GM12878 (cell line): Measurements from ENCODE around the gene SMAP1. TPM values are rescaled to one million over a fixed set of nuclear protein-coding genes. Genes with fewer than 3 reads are reported as not detected.

ENCODE experiments used
- ATAC-seq: fragments of 200-7000 bp; cut with Tn5 transposase; 3 replicates; pipeline ENCODE4 v1.9.1; 2020; ENCODE audit warnings: mild to moderate bottlenecking, moderate library complexity
- BruUV-seq: library from RNA; stranded (reverse); fragments of 400-500 nt; replicated peaks from 2 replicates; lab custom pipeline; 2021; lab: Mats Ljungman, UMichigan
- CTCF ChIA-PET: fragments of 300-600 bp; sonication (Branson Sonifier 250); formaldehyde crosslinking; extraction: SDS; loops from one replicate; lab custom pipeline; 2021; ENCODE audit warnings: inconsistent platforms; lab: Yijun Ruan, JAX
- POLR2A ChIA-PET: fragments of 350-600 bp; formaldehyde crosslinking; extraction: SDS; loops from one replicate; lab custom pipeline; 2021; ENCODE audit warnings: inconsistent platforms; lab: Charles Lee
- RAD21 ChIA-PET: fragments of 300-600 bp; sonication (Branson Sonifier 250); formaldehyde crosslinking; loops from one replicate; lab custom pipeline; 2023; ENCODE audit warnings: antibody characterized with exemption; ENCODE audit not compliant: unreplicated experiment; lab: Charles Lee
- SMC1A ChIA-PET: fragments of 300-600 bp; sonication (Branson Sonifier 250); formaldehyde crosslinking; loops from one replicate; lab custom pipeline; 2023; ENCODE audit not compliant: unreplicated experiment, uncharacterized antibody; lab: Charles Lee
- DNase-seq: peaks from one replicate; pipeline ENCODE4 v3.0.0-alpha.2; 2011; ENCODE audit warnings: low read depth, low spot score
- FAIRE-seq: peaks from 3 replicates; lab custom pipeline; 2011; peaks lifted over from hg19 to GRCh38; lab: Jason Lieb, UNC
- H2AFZ ChIP-seq: 2 replicates; pipeline ENCODE4 v1.6.0; 2011; ENCODE audit warnings: low read depth, low read length, control low read depth; ENCODE audit not compliant: control insufficient read depth
- H3K27ac ChIP-seq: 2 replicates; pipeline ENCODE4 v1.5.1; 2011; ENCODE audit warnings: control low read depth; ENCODE audit not compliant: control insufficient read depth, insufficient read depth
- H3K27me3 ChIP-seq, 2 experiments: replicated peaks in 1 of 2; 2 replicates each; pipeline versions ENCODE4 v1.6.0 to v1.6.1; 2011; ENCODE audit warnings: low read length in 1 of 2; ENCODE audit not compliant: control insufficient read depth in 2 of 2, insufficient read depth in 2 of 2
- H3K36me3 ChIP-seq, 2 experiments: 2 replicates each; pipeline ENCODE4 v1.5.1; 2011; ENCODE audit warnings: low read length in 1 of 2; ENCODE audit not compliant: control insufficient read depth in 2 of 2, insufficient read depth in 2 of 2
- H3K4me1 ChIP-seq: 2 replicates; pipeline ENCODE4 v1.6.1; 2011; ENCODE audit warnings: mild to moderate bottlenecking, low read length, moderate library complexity, mixed read lengths; ENCODE audit not compliant: control insufficient read depth, insufficient read depth
- H3K4me2 ChIP-seq: 2 replicates; pipeline ENCODE4 v1.6.0; 2011; ENCODE audit warnings: control low read depth; ENCODE audit not compliant: control insufficient read depth, insufficient read depth
- H3K4me3 ChIP-seq: fragments of 200-600 bp; sonication (generic); 2 replicates; pipeline ENCODE4 v1.5.1; 2016
- H3K79me2 ChIP-seq: 2 replicates; pipeline ENCODE4 v1.6.0; 2011; ENCODE audit warnings: low read length; ENCODE audit not compliant: control insufficient read depth, insufficient read depth
- H3K9ac ChIP-seq: 2 replicates; pipeline ENCODE4 v1.8.0; 2011; ENCODE audit warnings: low read length, control low read depth, mixed read lengths; ENCODE audit not compliant: control insufficient read depth, insufficient read depth
- H3K9me3 ChIP-seq: replicated peaks from 3 replicates; pipeline ENCODE4 v1.5.1; 2011; ENCODE audit warnings: mild to moderate bottlenecking, low read length; ENCODE audit not compliant: control insufficient read depth, insufficient read depth
- H4K20me1 ChIP-seq: 2 replicates; pipeline ENCODE4 v1.6.0; 2011; ENCODE audit not compliant: control insufficient read depth, insufficient read depth
- BCL3 ChIP-seq: IDR thresholded peaks from 2 replicates; pipeline ENCODE4 v1.6.1; 2011; ENCODE audit warnings: borderline replicate concordance, low read depth, mild to moderate bottlenecking, moderate library complexity, low read length; ENCODE audit not compliant: insufficient read depth, poor library complexity, severe bottlenecking
- BMI1 ChIP-seq: fragments of 450-650 bp; IDR thresholded peaks from 2 replicates; pipeline ENCODE4 v1.6.1; 2016; ENCODE audit warnings: mild to moderate bottlenecking, moderate library complexity, borderline replicate concordance
- EZH2 ChIP-seq: IDR thresholded peaks from 2 replicates; pipeline ENCODE4 v1.6.1; 2012; ENCODE audit warnings: low read depth, mild to moderate bottlenecking, control low read depth, inconsistent platforms, low read length, borderline replicate concordance; ENCODE audit not compliant: control insufficient read depth
- IKZF2 ChIP-seq, 2 experiments: fragments of 450-650 bp; IDR thresholded peaks; 2 replicates each; pipeline ENCODE4 v1.6.1; 2017; ENCODE audit warnings: mild to moderate bottlenecking in 2 of 2, moderate library complexity in 2 of 2
- MAX ChIP-seq: IDR thresholded peaks from 2 replicates; pipeline ENCODE4 v1.6.1; 2012; ENCODE audit warnings: low read depth, low read length, improper control_type of control experiment
- NFYA ChIP-seq: IDR thresholded peaks from 2 replicates; pipeline ENCODE4 v1.6.1; 2011; ENCODE audit warnings: low read depth, mild to moderate bottlenecking, low read length, improper control_type of control experiment, borderline replicate concordance
- NR2C2 ChIP-seq: IDR thresholded peaks from 2 replicates; pipeline ENCODE4 v1.6.1; 2011; ENCODE audit warnings: borderline replicate concordance, low read depth; ENCODE audit not compliant: control insufficient read depth, insufficient read length
- NR2F1 ChIP-seq: fragments of 450-650 bp; conservative IDR thresholded peaks from 2 replicates; pipeline ENCODE4 v1.6.1; 2017; ENCODE audit warnings: mild to moderate bottlenecking
- PAX8 ChIP-seq: fragments of 450-650 bp; IDR thresholded peaks from 2 replicates; pipeline ENCODE4 v1.6.1; 2017; ENCODE audit warnings: mild to moderate bottlenecking, moderate library complexity
- WGBS: methylation state at CpG from one replicate; pipeline ENCODE4 v1.1.6; 2016; ENCODE audit warnings: low lambda C conversion rate; ENCODE audit not compliant: insufficient replicate concordance, insufficient coverage; ENCODE audit errors: missing lambda C conversion rate; 5-methylcytosine and 5-hydroxymethylcytosine counted together
- in situ Hi-C: fragments of 300-500 bp; cut with MboI; formaldehyde crosslinking; loops from 9 replicates; pipeline ENCODE4 v1.14.3; 2018; ENCODE audit warnings: mixed read lengths
- intact Hi-C: fragments of 100-400 bp; cut with micrococcal nuclease; formaldehyde crosslinking; loops from one replicate; pipeline ENCODE4 v1.14.2; 2022; ENCODE audit not compliant: unreplicated experiment
- polyA plus RNA-seq, 11 experiments: library from polyadenylated mRNA; depleted of rRNA in 4 of 11; unstranded in 6 of 11; stranded (reverse) in 5 of 11; fragments of >200 nt; fragmentation: Nextera tagmentation in 4 of 11; fragmentation: Illumina TruSeq in 1 of 11; extraction: Ambion mirVana in 4 of 11; extraction: Trizol in 1 of 11; gene quantifications; 1 replicate in 1 of 11; 2 replicates in 10 of 11; pipeline versions ENCODE4 v1.2.1 to v1.2.3, GENCODE V29; 2011 to 2016; ENCODE audit warnings: inconsistent platforms in 2 of 11, missing spikeins in 2 of 11, low read depth in 1 of 11
- total RNA-seq, 4 experiments: library from RNA; depleted of rRNA in 3 of 4; stranded (reverse); fragments of >200 nt in 3 of 4; fragmentation: Illumina TruSeq in 1 of 4; extraction: Trizol in 1 of 4; gene quantifications; 2 replicates each; pipeline versions ENCODE4 v1.2.1 to v1.2.3, GENCODE V29; 2013 to 2021
- TF ChIP-seq, protein P1 (sequence below): IDR thresholded peaks from 2 replicates; pipeline ENCODE4 v1.6.1; 2011; ENCODE audit warnings: low read depth, mild to moderate bottlenecking, low read length, moderate library complexity, borderline replicate concordance; ENCODE audit errors: extremely low read depth
- TF ChIP-seq, protein P2 (sequence below): fragments of 450-650 bp; conservative IDR thresholded peaks from 2 replicates; pipeline ENCODE4 v1.6.1; 2017; ENCODE audit warnings: mild to moderate bottlenecking, moderate library complexity
- TF ChIP-seq, protein P3 (sequence below): IDR thresholded peaks from 2 replicates; pipeline ENCODE4 v1.6.1; 2012; ENCODE audit warnings: low read length, inconsistent platforms

The SMAP1 gene
- total and polyA plus RNA-seq, 10 of the 15 experiments (the other 5 are each of a cell fraction or from before 2014, with no cell fraction given) = 13.7 to 33.9 (median 25.3) TPM

GRCh38 chr6:70820778-70821177, 153.1 kb downstream of the SMAP1 start:
- H3K9ac ChIP-seq = no peak overlapping the region
- no peak for FAIRE-seq
- POLR2A ChIA-PET = no interaction called here
- no peaks in the 10 kb centered on the region for H3K36me3 ChIP-seq
- H3K27ac ChIP-seq = no peak overlapping the region
- no peaks in the 10 kb centered on the region for H3K27me3 ChIP-seq
- no peak for ATAC-seq
- H2AFZ ChIP-seq = no peak overlapping the region
- no peaks in the 10 kb centered on the region for H4K20me1 ChIP-seq
- DNase-seq = no peak
- intact Hi-C loops (no loop called here), in situ Hi-C loops (no loop called here)
- RAD21 ChIA-PET = interaction anchor here (0.7 kb wide), 1 partner anchor 17 kb away, joined by 4 read pairs; no protein-coding TSS in a partner anchor
- WGBS = 100% methylated on average over 2 of the region's 2 CpGs
- H3K4me3 ChIP-seq = no peak overlapping the region
- H3K4me2 ChIP-seq = no peak overlapping the region
- SMC1A ChIA-PET = interaction anchor here (1.7 kb wide), 1 partner anchor 37 kb away, joined by 3 read pairs; no protein-coding TSS in a partner anchor
- peaks cover 4% of the 10 kb centered on the region; the same call in 1 of the 2 replicates for H3K4me1 ChIP-seq
- H3K79me2 ChIP-seq = no peaks in the 10 kb centered on the region
- CTCF ChIA-PET = no interaction called here
- no TSS peak for BruUV-seq
- peaks cover 5% of the 10 kb centered on the region for H3K9me3 ChIP-seq
- TF ChIP-seq MAX = no peak
- TF ChIP-seq, protein P1, sequence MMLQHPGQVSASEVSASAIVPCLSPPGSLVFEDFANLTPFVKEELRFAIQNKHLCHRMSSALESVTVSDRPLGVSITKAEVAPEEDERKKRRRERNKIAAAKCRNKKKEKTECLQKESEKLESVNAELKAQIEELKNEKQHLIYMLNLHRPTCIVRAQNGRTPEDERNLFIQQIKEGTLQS = no peak
- no peak for TF ChIP-seq BCL3
- TF ChIP-seq NFYA = no peak
- TF ChIP-seq EZH2 = no peak
- TF ChIP-seq BMI1 = no peak
- no peak for TF ChIP-seq NR2F1
- TF ChIP-seq, protein P2, sequence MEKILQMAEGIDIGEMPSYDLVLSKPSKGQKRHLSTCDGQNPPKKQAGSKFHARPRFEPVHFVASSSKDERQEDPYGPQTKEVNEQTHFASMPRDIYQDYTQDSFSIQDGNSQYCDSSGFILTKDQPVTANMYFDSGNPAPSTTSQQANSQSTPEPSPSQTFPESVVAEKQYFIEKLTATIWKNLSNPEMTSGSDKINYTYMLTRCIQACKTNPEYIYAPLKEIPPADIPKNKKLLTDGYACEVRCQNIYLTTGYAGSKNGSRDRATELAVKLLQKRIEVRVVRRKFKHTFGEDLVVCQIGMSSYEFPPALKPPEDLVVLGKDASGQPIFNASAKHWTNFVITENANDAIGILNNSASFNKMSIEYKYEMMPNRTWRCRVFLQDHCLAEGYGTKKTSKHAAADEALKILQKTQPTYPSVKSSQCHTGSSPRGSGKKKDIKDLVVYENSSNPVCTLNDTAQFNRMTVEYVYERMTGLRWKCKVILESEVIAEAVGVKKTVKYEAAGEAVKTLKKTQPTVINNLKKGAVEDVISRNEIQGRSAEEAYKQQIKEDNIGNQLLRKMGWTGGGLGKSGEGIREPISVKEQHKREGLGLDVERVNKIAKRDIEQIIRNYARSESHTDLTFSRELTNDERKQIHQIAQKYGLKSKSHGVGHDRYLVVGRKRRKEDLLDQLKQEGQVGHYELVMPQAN = no peak
- TF ChIP-seq PAX8 = no peak
- no peak for TF ChIP-seq IKZF2 (IDR thresholded peaks at IDR 0.05)
- TF ChIP-seq NR2C2 = no peak
- TF ChIP-seq, protein P3, sequence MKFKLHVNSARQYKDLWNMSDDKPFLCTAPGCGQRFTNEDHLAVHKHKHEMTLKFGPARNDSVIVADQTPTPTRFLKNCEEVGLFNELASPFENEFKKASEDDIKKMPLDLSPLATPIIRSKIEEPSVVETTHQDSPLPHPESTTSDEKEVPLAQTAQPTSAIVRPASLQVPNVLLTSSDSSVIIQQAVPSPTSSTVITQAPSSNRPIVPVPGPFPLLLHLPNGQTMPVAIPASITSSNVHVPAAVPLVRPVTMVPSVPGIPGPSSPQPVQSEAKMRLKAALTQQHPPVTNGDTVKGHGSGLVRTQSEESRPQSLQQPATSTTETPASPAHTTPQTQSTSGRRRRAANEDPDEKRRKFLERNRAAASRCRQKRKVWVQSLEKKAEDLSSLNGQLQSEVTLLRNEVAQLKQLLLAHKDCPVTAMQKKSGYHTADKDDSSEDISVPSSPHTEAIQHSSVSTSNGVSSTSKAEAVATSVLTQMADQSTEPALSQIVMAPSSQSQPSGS = no peak
